ENCODE results near the gene WNT3.

WNT3 gene

DNA sequence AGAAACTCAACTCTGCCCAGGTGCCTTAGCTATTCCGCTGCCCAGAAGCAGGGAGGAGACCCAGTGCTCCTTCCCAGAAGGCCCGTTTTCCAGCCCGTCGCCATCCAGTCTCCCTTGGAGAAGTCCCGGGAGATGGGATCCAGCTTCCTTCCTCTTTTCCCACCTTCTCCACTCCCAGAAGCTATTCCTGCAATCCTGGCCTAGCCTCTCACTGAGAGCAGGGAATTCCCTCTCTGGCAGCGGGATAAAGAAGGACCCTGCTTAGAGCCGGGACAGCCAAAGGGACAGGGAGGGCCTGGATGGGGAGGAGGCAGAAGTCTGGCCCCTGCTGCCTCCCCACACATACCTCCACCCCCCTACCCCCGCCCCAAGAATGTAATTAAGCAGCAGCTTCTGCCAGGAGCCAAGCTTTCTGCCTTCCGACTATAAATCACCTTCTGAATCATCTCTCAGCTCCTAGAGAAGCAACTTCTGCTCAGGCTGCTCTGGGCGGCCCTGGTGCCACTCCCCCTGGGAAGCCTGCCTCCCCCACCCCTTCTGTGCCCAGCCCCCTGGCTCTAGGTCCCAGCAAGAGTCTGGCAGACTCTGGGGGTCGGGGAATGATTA, 6.4 kb downstream of the WNT3 start:
- Histone ChIP-seq H3K9ac (ENCODE audit: low read length) (no peak overlapping the region), H3K36me3 (ENCODE audit: control insufficient read depth in 1 of 2, insufficient read depth in 2 of 2, low read depth in 1 of 2, low read length in 2 of 2) (no peaks in the 10 kb centered on the region), H2BK12ac (ENCODE audit: low read length in 2 of 2) (no peak overlapping the region), H3K23ac (ENCODE audit: low read length in 2 of 2) (no peak overlapping the region), H3K4me3 (ENCODE audit: insufficient read depth in 1 of 2, low read depth in 1 of 2, low read length in 2 of 2) (no peak overlapping the region), H4K8ac (ENCODE audit: low read length) (peak overlapping the region; percentile 27), H3K14ac (ENCODE audit: low read length in 2 of 2) (no peak overlapping the region), H3K9me3 (ENCODE audit: control insufficient read depth, low read length) (no peaks in the 10 kb centered on the region), H3K79me1 (replicated peaks; ENCODE audit: low read length, poor library complexity, severe bottlenecking) (no peaks in the 10 kb centered on the region), H3K4ac (ENCODE audit: low read depth in 1 of 2, low read length in 2 of 2) (no peak overlapping the region), H3K18ac (ENCODE audit: low read depth in 1 of 2, low read length in 2 of 2) (peak overlapping the region in 1 of 2 experiments; percentile 32), H4K91ac (ENCODE audit: low read length) (no peak overlapping the region), H3K4me1 (ENCODE audit: control insufficient read depth, insufficient read depth, low read depth, low read length) (peaks cover 11% of the 10 kb centered on the region), H2AK5ac (ENCODE audit: low read length, severe bottlenecking) (no peak overlapping the region), H2BK5ac (ENCODE audit: low read depth, low read length, poor library complexity, severe bottlenecking) (no peak overlapping the region), H2BK15ac (ENCODE audit: low read depth, poor library complexity, severe bottlenecking) (no peak overlapping the region), H3K27ac (ENCODE audit: low read length, poor library complexity, severe bottlenecking) (peak overlapping the region; percentile 15), H3K4me2 (ENCODE audit: low read length, poor library complexity, severe bottlenecking) (no peak overlapping the region), H3K27me3 (ENCODE audit: control insufficient read depth in 1 of 2, insufficient read depth in 1 of 2, low read length in 2 of 2) (peaks cover 20 to 78% of the 10 kb centered on the region in 2 experiments), H2AFZ (ENCODE audit: low read depth, low read length) (no peak overlapping the region), H2BK120ac (ENCODE audit: low read depth, low read length) (no peak overlapping the region)
- peak; percentile 61 for DNase-seq
- WGBS: 24% methylated on average over 10 of the region's 11 CpGs

DNA sequence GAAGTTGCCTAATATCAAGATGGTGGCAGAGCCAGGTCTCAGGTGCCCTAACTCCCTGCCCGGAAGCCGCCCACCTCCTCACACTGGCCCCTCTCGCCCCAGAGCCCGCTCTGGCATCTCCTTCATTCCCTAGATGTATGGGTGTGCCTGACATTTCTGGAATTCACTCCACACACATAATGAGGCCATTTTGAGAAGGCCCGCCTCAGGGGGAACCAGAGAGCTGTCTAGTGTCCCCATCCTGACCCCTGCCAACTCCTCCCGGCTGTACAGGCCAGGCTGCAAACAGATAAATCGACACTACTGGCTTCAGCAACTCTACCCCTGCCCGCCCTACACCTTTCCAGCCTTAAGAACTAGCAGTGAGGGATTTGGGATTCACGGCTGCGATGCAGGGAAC, 7.7 kb downstream of the WNT3 start:
- H3K79me1 ChIP-seq (replicated peaks; ENCODE audit: low read length, poor library complexity, severe bottlenecking): no peaks in the 10 kb centered on the region
- no peak overlapping the region for H3K4me3 ChIP-seq (ENCODE audit: insufficient read depth in 1 of 2, low read depth in 1 of 2, low read length in 2 of 2)
- no peak overlapping the region for H3K14ac ChIP-seq (ENCODE audit: low read length in 2 of 2)
- no peak overlapping the region for H3K4ac ChIP-seq (ENCODE audit: low read depth in 1 of 2, low read length in 2 of 2)
- H3K23ac ChIP-seq (ENCODE audit: low read length in 2 of 2): no peak overlapping the region
- no peak overlapping the region for H4K8ac ChIP-seq (ENCODE audit: low read length)
- peaks cover 9 to 72% of the 10 kb centered on the region in 2 experiments for H3K27me3 ChIP-seq (ENCODE audit: control insufficient read depth in 1 of 2, insufficient read depth in 1 of 2, low read length in 2 of 2)
- H3K4me1 ChIP-seq (ENCODE audit: control insufficient read depth, insufficient read depth, low read depth, low read length): peaks cover 11% of the 10 kb centered on the region
- H2BK120ac ChIP-seq (ENCODE audit: low read depth, low read length): no peak overlapping the region
- no peak overlapping the region for H3K27ac ChIP-seq (ENCODE audit: low read length, poor library complexity, severe bottlenecking)
- no peak overlapping the region for H2BK5ac ChIP-seq (ENCODE audit: low read depth, low read length, poor library complexity, severe bottlenecking)
- no peaks in the 10 kb centered on the region for H3K36me3 ChIP-seq (ENCODE audit: control insufficient read depth in 1 of 2, insufficient read depth in 2 of 2, low read depth in 1 of 2, low read length in 2 of 2)
- H3K4me2 ChIP-seq (ENCODE audit: low read length, poor library complexity, severe bottlenecking): no peak overlapping the region
- H4K91ac ChIP-seq (ENCODE audit: low read length): no peak overlapping the region
- H2AFZ ChIP-seq (ENCODE audit: low read depth, low read length): no peak overlapping the region
- H2BK12ac ChIP-seq (ENCODE audit: low read length in 2 of 2): no peak overlapping the region
- no peak for DNase-seq
- no peak overlapping the region for H3K9ac ChIP-seq (ENCODE audit: low read length)
- 97% methylated on average over 8 of the region's 10 CpGs for WGBS
- H3K18ac ChIP-seq (ENCODE audit: low read depth in 1 of 2, low read length in 2 of 2): no peak overlapping the region
- H3K9me3 ChIP-seq (ENCODE audit: control insufficient read depth, low read length): no peaks in the 10 kb centered on the region
- no peak overlapping the region for H2AK5ac ChIP-seq (ENCODE audit: low read length, severe bottlenecking)
- H2BK15ac ChIP-seq (ENCODE audit: low read depth, poor library complexity, severe bottlenecking): no peak overlapping the region

DNA sequence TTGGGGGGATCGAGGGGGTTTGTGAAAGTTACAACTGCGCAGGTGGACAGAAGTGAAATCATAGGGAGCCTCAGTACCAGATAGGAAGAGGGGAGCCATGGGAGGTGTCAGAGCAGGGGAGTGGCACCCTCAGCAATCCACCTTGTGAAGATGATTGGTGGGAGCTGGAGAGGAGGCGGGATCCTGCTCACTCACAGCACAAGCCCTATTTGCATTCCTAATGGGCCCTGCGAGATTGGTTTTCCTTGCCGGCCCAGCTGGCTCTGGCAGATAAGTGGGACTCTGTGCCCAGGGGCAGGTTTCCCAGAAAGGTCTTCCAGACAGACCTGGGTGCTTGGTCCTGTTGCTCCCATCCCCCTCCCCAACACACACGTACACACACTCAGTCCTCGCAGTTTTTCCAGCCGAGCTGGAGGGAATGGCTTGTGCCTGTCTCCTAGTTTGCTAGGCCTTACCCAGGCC, 9.4 kb downstream of the WNT3 start:
- WGBS: 74% methylated on average over 8 of the region's 8 CpGs
- Histone ChIP-seq H2AFZ (ENCODE audit: low read depth, low read length) (no peak overlapping the region), H3K4me1 (ENCODE audit: control insufficient read depth, insufficient read depth, low read depth, low read length) (peaks cover 6% of the 10 kb centered on the region), H3K4me2 (ENCODE audit: low read length, poor library complexity, severe bottlenecking) (no peak overlapping the region), H3K23ac (ENCODE audit: low read length in 2 of 2) (no peak overlapping the region), H3K27ac (ENCODE audit: low read length, poor library complexity, severe bottlenecking) (no peak overlapping the region), H3K4me3 (ENCODE audit: insufficient read depth in 1 of 2, low read depth in 1 of 2, low read length in 2 of 2) (no peak overlapping the region), H2BK5ac (ENCODE audit: low read depth, low read length, poor library complexity, severe bottlenecking) (no peak overlapping the region), H3K79me1 (replicated peaks; ENCODE audit: low read length, poor library complexity, severe bottlenecking) (no peaks in the 10 kb centered on the region), H3K4ac (ENCODE audit: low read depth in 1 of 2, low read length in 2 of 2) (no peak overlapping the region), H2BK12ac (ENCODE audit: low read length in 2 of 2) (no peak overlapping the region), H3K18ac (ENCODE audit: low read depth in 1 of 2, low read length in 2 of 2) (no peak overlapping the region), H3K27me3 (ENCODE audit: control insufficient read depth in 1 of 2, insufficient read depth in 1 of 2, low read length in 2 of 2) (peaks cover 5 to 55% of the 10 kb centered on the region in 2 experiments), H2BK15ac (ENCODE audit: low read depth, poor library complexity, severe bottlenecking) (no peak overlapping the region), H4K8ac (ENCODE audit: low read length) (no peak overlapping the region), H3K9ac (ENCODE audit: low read length) (no peak overlapping the region), H2BK120ac (ENCODE audit: low read depth, low read length) (no peak overlapping the region), H2AK5ac (ENCODE audit: low read length, severe bottlenecking) (no peak overlapping the region), H3K36me3 (ENCODE audit: control insufficient read depth in 1 of 2, insufficient read depth in 2 of 2, low read depth in 1 of 2, low read length in 2 of 2) (no peaks in the 10 kb centered on the region), H4K91ac (ENCODE audit: low read length) (no peak overlapping the region), H3K9me3 (ENCODE audit: control insufficient read depth, low read length) (no peaks in the 10 kb centered on the region), H3K14ac (ENCODE audit: low read length in 2 of 2) (no peak overlapping the region)
- no peak for DNase-seq

DNA sequence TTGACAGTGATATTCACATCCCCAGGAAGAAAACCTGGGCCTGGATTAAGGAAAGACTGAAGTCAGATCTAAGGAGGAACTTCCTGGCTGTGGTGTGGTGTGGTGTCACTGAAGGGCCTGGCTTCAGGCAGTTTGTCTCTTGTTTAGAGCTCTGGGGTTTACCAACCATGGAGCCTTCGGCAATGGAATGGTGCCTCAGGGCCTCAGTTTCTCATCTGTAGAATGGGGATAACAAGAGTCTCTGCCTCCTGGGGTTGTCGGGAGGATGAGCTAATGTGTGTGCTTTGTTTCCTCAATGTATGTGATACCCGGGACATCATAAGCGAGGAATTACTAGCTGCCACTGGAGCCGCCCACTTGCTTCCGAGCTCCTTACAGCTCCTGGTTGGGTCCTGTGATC, 12.7 kb downstream of the WNT3 start:
- Histone ChIP-seq H2BK5ac (ENCODE audit: low read depth, low read length, poor library complexity, severe bottlenecking) (no peak overlapping the region), H3K9ac (ENCODE audit: low read length) (no peak overlapping the region), H3K27ac (ENCODE audit: low read length, poor library complexity, severe bottlenecking) (no peak overlapping the region), H3K14ac (ENCODE audit: low read length in 2 of 2) (no peak overlapping the region), H3K79me1 (replicated peaks; ENCODE audit: low read length, poor library complexity, severe bottlenecking) (no peaks in the 10 kb centered on the region), H2BK15ac (ENCODE audit: low read depth, poor library complexity, severe bottlenecking) (no peak overlapping the region), H3K9me3 (ENCODE audit: control insufficient read depth, low read length) (no peaks in the 10 kb centered on the region), H4K91ac (ENCODE audit: low read length) (no peak overlapping the region), H2AFZ (ENCODE audit: low read depth, low read length) (no peak overlapping the region), H2BK120ac (ENCODE audit: low read depth, low read length) (no peak overlapping the region), H3K23ac (ENCODE audit: low read length in 2 of 2) (no peak overlapping the region), H2BK12ac (ENCODE audit: low read length in 2 of 2) (no peak overlapping the region), H3K18ac (ENCODE audit: low read depth in 1 of 2, low read length in 2 of 2) (no peak overlapping the region), H3K27me3 (ENCODE audit: control insufficient read depth in 1 of 2, insufficient read depth in 1 of 2, low read length in 2 of 2) (peaks cover 5 to 37% of the 10 kb centered on the region in 2 experiments), H3K4ac (ENCODE audit: low read depth in 1 of 2, low read length in 2 of 2) (no peak overlapping the region), H2AK5ac (ENCODE audit: low read length, severe bottlenecking) (no peak overlapping the region), H3K4me2 (ENCODE audit: low read length, poor library complexity, severe bottlenecking) (no peak overlapping the region), H3K4me3 (ENCODE audit: insufficient read depth in 1 of 2, low read depth in 1 of 2, low read length in 2 of 2) (no peak overlapping the region), H4K8ac (ENCODE audit: low read length) (no peak overlapping the region), H3K36me3 (ENCODE audit: control insufficient read depth in 1 of 2, insufficient read depth in 2 of 2, low read depth in 1 of 2, low read length in 2 of 2) (no peaks in the 10 kb centered on the region), H3K4me1 (ENCODE audit: control insufficient read depth, insufficient read depth, low read depth, low read length) (no peaks in the 10 kb centered on the region)
- DNase-seq: no peak
- WGBS: 94% methylated on average over 6 of the region's 6 CpGs
